ENCODE data around the gene RRBP1. TPM values are rescaled to one million over a fixed set of nuclear protein-coding genes. Genes with fewer than 3 reads are reported as not detected.
A peak's percentile ranks its signal among the peaks of the same experiment; 100 is the strongest.

The RRBP1 gene
- total and polyA plus RNA-seq, 2 of the 4 experiments (the other 2 are of a cell fraction): 90.2 to 136 TPM

- TF ChIP-seq CEBPB (IDR thresholded peaks at IDR 0.05; ENCODE audit: low read depth, low read length): no peak
Measured at GRCh38 chr20:17617868-17618672, 64.0 kb downstream of the RRBP1 start (continued).

- Histone ChIP-seq H2AK9ac (replicated peaks; ENCODE audit: low read depth, low read length, poor library complexity) (no peak overlapping the region), H3K23ac (ENCODE audit: low read depth, low read length) (no peak overlapping the region), H3K56ac (ENCODE audit: extremely low read depth, insufficient read depth, low read length) (no peak overlapping the region), H3K4me3 (ENCODE audit: insufficient read depth, low read depth, low read length) (no peak overlapping the region), H2BK15ac (ENCODE audit: low read depth, low read length) (no peak overlapping the region), H3K4me1 (ENCODE audit: control insufficient read depth, insufficient read depth, low read length) (no peaks in the 10 kb centered on the region; the same call in 1 of the 2 replicates), H2BK20ac (ENCODE audit: low read depth, low read length) (no peak overlapping the region), H3K79me1 (ENCODE audit: low read depth in 1 of 2, low read length in 2 of 2) (peaks cover 7 to 58% of the 10 kb centered on the region in 2 experiments), H3K36me3 (ENCODE audit: control insufficient read depth, insufficient read depth, low read length) (peaks cover 92% of the 10 kb centered on the region), H2BK5ac (ENCODE audit: low read depth, low read length, poor library complexity, severe bottlenecking) (no peak overlapping the region), H3K9me1 (ENCODE audit: insufficient read depth, low read length) (no peaks in the 10 kb centered on the region), H3K18ac (ENCODE audit: low read depth, low read length) (no peak overlapping the region), H4K5ac (ENCODE audit: low read depth, low read length) (no peak overlapping the region), H3K27me3 (ENCODE audit: control insufficient read depth, insufficient read depth, low read length) (no peaks in the 10 kb centered on the region), H3K4ac (ENCODE audit: low read depth, low read length) (no peak overlapping the region), H4K20me1 (ENCODE audit: insufficient read depth, low read length) (peaks cover 66% of the 10 kb centered on the region), H2AFZ (replicated peaks; ENCODE audit: low read length, poor library complexity) (no peak overlapping the region), H3K14ac (replicated peaks; ENCODE audit: low read depth, low read length) (no peak overlapping the region), H2AK5ac (ENCODE audit: low read depth, low read length) (no peak overlapping the region), H3K9me3 (ENCODE audit: control insufficient read depth, insufficient read depth, low read length) (no peaks in the 10 kb centered on the region), H4K8ac (ENCODE audit: low read depth in 2 of 2, low read length in 2 of 2) (no peak overlapping the region), H4K91ac (ENCODE audit: insufficient read depth, low read depth, low read length) (no peak overlapping the region), H3K27ac (ENCODE audit: insufficient read depth, low read length) (no peak overlapping the region), H3K4me2 (ENCODE audit: low read depth, low read length) (no peak overlapping the region), H3K9ac (ENCODE audit: low read depth, low read length) (no peak overlapping the region), H2BK120ac (ENCODE audit: low read depth, low read length) (no peak overlapping the region)
- intact Hi-C loops (cut with micrococcal nuclease) (loop anchor here (1.0 to 10.0 kb wide), 2 partner anchors 80 to 113 kb away; no protein-coding TSS in a partner anchor), in situ Hi-C loops (cut with MboI; ENCODE audit: low sequenced_read_pairs) (no loop called here), dilution Hi-C loops (cut with HindIII; ENCODE audit: low sequenced_read_pairs, unreplicated experiment) (no loop called here)
- BruUV-seq (replicated peaks): no TSS peak
- ATAC-seq (ENCODE audit: low read depth): peak; percentile 38
- ChIA-PET CTCF (no interaction called here), POLR2A (ENCODE audit: unreplicated experiment) (no interaction called here)
- WGBS, 2 experiments (ENCODE audit: extremely low coverage in 2 of 2, insufficient read length in 1 of 2): 58% methylated on average over 11 of the region's 15 CpGs; no CpG with 5 or more reads in 1 of the 2 experiments
- DNase-seq: no peak
- TF ChIP-seq BHLHE40 (IDR thresholded peaks at IDR 0.05; ENCODE audit: low read depth, low read length): no peak
- TF ChIP-seq RCOR1 (IDR thresholded peaks at IDR 0.05; ENCODE audit: insufficient replicate concordance, low read length): no peak
- no peak for TF ChIP-seq USF2 (IDR thresholded peaks at IDR 0.05; ENCODE audit: low read depth, low read length)
- peak; percentile 62 for TF ChIP-seq SMC3 (IDR thresholded peaks at IDR 0.05; ENCODE audit: low read depth, low read length)
- no peak for TF ChIP-seq RFX5 (IDR thresholded peaks at IDR 0.05; ENCODE audit: low read depth, low read length)
- no peak for TF ChIP-seq MAZ (IDR thresholded peaks at IDR 0.05; ENCODE audit: borderline replicate concordance, low read depth, low read length)
- TF ChIP-seq NFE2L2 (IDR thresholded peaks at IDR 0.05; ENCODE audit: low read depth, low read length): no peak
- TF ChIP-seq ELK1 (IDR thresholded peaks at IDR 0.05; ENCODE audit: borderline replicate concordance, low read depth, low read length): no peak
- TF ChIP-seq MAFK (IDR thresholded peaks at IDR 0.05; ENCODE audit: low read depth, low read length): no peak
- TF ChIP-seq CHD1 (IDR thresholded peaks at IDR 0.05; ENCODE audit: low read depth, low read length): no peak
Measured at GRCh38 chr20:17617212-17617867, 64.7 kb downstream of the RRBP1 start.
